NCI-H1048 (cell line): ENCODE measurements around the gene TAF6L.
"Not testable (repeated sequence)": the region's sequence is repeated elsewhere in the genome, so short reads cannot be mapped to it uniquely, and the experiment has no call there.

ENCODE experiments used
- DNase-seq: peaks from one replicate; lab custom pipeline; 2025; lab: John Stamatoyannopoulos, UW

TAF6L gene

DNA sequence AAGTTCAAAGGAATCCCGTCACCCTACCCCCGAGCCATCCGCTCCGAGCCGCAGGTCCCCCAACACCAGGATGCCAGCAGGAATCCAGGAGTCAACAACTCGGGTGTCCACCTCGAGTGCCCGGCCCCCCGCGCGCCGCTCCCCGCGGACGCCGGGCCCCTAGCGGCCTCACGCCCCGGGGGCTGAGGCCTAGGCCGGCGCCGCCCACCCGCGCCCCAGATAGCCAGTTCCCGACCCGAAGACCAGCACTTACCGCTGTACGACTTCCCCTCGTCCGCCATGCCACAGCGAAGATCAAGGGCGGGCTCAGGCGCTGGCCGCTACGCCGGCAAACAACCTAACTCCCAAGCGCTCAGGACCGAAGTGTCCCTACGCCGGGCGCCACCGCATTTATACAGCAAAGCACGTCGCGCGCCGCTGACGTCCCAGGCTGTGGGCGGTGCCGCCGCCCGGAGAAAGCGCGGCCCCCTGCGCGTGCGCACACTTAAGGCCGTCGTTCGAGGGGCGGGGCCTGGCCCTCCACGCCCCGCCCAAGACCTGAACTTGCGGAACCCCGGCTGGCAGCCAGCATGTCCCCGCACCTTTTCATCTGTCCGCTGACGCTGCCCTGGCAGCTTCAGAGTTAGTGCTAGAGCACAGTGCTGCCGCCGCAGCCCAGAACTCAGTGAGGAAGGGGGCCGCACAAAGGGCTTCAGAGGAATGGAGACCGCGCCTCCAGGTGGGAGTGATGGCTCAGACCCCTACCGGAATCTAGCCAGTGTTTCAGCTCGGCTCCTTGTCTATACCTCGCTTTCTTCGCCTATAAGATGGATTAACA, 34.1 kb downstream of the TAF6L start, which contains the start of gene NXF1:
NXF1 (minus strand) TSS at position 365 of the 817 bp plus-strand sequence; CDS start at position 281, 84 bp downstream.
- DNase-seq: peak; percentile 87

DNA sequence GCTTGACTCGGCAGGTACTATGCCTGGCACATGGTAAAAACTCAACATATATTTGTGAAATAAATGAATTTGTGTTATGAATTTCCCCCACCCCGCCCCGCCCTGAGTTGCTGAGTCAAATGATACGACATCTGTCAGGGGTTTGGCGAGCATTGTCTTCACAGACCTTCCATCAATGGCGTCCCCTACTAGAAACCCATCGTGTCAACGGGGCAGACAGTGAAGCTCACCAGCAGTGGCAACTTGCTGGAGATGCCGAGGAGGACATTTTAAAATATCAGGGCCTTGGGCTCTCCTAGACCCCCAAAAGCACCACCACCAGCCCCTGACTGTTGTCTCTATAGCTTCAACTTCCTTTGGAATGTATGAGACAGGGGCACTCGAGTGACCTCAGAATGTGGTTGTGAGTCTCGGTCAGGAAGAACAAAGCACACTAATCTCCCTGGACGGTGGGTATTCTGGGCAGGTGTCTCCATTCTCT, 34.8 kb downstream of the TAF6L start:
- DNase-seq: no peak

GRCh38 chr11:62806611-62807121, 35.5 kb downstream of the TAF6L start:
- no peak for DNase-seq

DNA sequence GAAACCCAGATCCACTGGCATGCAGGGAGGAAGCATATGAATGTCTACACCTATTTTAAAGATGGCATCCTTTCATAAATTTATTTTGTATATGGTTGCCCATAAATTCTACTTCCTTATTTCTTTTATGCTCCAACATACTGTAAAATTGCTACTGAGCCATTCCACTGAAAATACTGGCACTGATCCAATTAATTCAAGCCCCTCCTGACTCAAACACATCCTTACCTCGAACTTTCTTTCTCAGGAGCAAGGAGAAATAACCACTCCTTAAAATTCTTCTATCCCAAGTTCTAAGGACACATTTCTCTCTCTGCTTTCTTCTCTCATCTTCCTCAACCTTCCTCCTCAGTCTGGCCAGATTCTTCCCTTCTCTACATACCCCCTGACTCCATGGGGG, 39.6 kb downstream of the TAF6L start:
- no peak for DNase-seq

DNA sequence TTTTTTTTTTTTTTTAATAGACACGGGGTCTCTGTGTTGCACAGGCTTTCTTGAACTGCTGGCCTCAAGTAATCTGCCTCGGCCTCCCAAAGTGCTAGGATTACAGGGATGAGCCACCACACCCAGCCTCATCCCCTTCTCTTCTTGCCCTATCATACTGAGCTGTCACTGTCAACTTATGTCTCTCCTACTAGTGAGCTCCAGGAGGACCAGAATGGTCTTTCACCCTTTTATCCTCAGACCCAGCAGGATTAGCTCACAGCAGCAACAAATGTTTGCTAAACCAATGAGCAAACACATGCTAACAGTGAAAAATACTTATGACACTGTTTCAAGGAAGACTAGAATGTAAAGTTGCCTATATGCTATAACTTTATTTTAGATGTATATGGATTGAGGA, 40.5 kb downstream of the TAF6L start:
- no peak for DNase-seq

GRCh38 chr11:62816557-62816956, 45.4 kb downstream of the TAF6L start:
- no peak for DNase-seq

DNA sequence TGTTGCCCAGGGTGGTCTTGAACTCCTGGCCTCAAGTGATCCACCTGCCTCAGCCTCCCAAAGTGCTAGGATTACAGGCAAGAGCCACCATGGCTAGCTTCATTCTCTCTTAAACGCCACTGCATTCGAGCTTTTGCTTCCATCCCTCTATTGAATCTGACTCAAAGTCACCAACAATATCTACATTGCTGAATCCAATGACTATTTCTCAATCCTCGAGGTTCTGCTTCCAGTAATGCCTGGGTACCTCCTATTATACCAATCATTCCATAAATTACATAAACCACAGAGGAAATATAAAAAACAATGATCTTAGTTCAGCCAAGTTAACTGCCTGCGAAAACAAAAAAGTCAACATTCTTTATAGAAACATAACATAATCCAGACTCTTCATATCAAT, 45.9 kb downstream of the TAF6L start:
- no peak for DNase-seq

GRCh38 chr11:62823677-62824076, 52.5 kb downstream of the TAF6L start:
- no peak for DNase-seq

DNA sequence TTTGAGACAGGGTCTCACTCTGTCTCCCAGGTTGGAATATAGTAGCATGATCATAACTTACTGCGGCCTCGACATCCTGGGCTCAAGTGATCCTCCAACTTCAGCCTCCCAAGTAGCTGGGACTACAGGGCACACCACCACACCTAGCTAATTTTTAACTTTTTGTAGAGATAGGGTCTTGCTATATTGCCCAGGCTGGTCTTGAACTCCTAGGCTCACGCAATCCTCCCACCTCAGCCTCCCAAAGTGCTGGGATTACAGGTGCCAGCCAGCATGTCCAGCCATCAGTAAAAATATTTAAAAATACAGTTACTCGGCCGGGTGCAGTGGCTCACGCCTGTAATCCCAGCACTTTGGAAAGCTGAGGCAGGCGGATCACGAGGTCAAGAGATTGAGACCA, 56.9 kb downstream of the TAF6L start:
- not testable (repeated sequence) for DNase-seq

DNA sequence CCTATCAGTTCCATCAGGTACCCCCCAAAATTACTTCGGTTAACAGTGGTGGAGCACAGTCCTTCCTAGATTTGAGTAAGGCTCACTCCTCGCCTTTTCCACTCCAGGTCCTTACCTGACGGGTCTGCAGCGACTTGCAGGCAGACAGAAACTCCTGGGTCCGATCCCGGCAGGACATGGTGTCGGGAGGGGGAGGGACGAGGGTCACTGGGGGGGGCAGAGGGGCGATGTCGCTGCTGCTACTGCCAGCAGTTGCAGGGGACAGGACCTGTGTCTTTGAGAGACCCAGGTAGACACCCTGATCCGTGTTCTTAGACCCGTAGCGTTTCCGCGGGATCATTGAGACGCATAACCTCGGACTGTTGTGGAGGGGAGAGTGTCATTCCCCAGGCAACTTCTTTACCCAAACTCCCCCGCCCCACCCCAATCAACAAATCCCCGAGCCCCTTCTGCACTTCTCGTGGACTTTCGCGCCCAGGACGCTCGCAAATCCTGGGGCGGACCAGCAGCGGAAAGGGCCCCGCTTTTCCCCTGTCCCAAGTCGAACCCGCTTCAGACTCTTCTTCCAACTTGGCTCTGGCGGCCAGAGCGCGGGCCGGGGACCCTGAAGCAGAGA, 59.8 kb downstream of the TAF6L start:
- DNase-seq: no peak

DNA sequence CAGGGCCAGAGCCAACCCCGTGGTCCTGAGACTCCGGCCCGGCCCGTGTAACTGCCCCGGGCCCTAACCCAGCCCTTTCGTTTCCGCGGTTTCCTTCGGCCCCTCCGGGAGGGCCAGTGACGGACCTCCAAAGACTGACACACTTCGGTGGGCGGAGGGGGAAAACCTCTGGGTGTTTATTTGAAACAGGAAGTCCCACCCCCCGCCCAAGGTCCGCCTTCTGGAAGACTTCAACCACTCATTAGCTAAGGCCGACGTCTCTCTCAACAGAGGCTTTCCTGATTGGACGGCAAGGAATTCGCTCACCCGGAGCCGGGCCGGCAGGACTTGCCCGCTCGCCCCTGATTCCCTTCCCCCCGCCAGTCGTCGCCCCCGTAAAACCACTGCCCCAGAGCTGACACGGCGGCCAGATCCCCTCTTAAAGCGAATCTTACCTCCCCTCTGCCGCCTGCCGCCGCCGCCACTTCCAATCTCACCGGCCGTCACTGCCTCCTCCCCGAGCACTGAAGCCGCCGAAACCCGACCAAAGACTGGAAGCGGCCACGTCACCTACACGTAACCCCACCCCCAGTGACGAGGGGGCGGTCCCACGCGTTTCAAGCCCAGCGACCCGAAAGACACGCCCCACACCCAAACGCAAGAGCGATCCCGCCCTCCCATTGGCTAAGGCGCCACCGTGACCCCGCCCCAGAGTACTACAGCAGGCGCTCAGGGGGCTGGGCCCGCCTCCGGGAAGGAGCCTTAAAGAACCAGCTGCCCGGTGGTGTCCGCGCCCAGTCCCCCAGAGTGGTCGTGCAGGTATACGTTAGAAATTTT, 60.5 kb downstream of the TAF6L start, which contains the start of gene STX5:
STX5 (minus strand) TSS at position 532 of the 816 bp plus-strand sequence. CDS start 808 bp downstream, outside the sequence.
- DNase-seq: peak; percentile 98

GRCh38 chr11:62832336-62833234, 61.4 kb downstream of the TAF6L start, which contains the start of gene TEX54:
TSS of gene TEX54 (minus strand) at chr11:62832841.
- no peak for DNase-seq

DNA sequence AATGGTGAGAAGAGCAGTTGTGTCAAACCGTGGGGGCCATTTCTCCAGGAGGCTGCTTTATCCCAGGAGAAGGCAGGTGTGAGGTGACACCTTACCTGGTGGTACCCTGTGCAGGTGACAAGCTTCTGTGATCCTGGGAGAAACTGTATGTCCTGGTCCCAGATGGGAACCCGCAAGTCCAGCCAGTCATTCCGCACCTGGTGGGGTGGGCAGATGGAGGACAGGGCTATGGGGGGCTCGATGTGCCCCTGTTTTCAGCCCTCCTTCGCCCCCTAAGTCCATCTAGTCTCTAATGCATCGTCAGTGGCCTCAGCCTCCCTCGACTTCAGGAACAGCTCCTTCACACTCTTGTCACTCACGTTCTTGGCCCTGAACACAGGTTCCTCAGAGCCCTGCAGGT, 64.1 kb downstream of the TAF6L start:
- DNase-seq: no peak
